GM18511 (cell line): ENCODE data around the gene COL23A1.

ENCODE experiments used
- ATAC-seq: cut with Tn5 transposase; IDR thresholded peaks from one replicate; pipeline ENCODE4 v1.9.1; 2021; ENCODE audit warnings: mild to moderate bottlenecking, moderate library complexity; ENCODE audit not compliant: unreplicated experiment

The COL23A1 gene

GRCh38 chr5:178536541-178537466 is 53.4 kb downstream of the COL23A1 start:
- ATAC-seq, result no peak

GRCh38 chr5:178535299-178536175 is 54.7 kb downstream of the COL23A1 start:
- ATAC-seq, result no peak

DNA sequence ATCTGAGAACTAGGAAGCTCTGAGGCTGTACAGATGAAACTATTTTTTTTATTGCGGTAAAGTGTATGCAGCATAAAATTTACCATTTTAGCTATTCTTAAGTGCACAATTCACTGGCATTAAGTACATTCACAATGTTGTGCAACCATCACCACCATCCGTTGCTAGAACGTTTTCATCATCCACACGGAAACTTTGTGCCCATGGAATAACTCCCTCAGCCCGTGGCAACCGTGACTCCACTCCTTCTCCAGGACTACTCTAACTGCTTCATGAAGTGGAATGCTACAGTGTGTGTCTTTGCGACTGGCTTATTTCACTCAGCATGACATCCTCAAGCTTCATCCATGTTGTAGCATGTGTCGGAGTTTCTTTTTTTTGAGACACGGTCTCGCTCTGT is 57.1 kb downstream of the COL23A1 start:
- ATAC-seq, result no peak

DNA sequence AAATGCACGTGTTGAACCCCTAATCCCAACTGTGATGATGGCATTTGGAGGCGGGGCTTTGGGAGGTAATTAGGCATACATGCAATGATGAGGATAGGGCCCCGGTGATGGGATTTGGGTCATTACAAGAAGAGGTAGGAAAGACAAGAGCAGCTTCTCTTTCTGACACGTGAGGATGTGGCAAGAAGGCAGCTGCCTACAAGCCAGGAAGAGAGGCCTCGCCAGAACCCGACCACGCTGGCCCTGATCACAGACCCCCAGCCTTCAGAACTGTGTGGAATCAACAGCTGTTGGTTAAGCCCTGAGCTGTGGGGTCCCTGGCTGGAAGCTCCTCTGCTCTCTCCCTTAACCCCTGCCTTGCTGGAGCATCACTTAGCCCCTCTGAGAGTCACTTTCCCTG is 57.5 kb downstream of the COL23A1 start:
- ATAC-seq, result no peak

- no peak for ATAC-seq
Observed at GRCh38 chr5:178532236-178532635, 58.0 kb downstream of the COL23A1 start.

DNA sequence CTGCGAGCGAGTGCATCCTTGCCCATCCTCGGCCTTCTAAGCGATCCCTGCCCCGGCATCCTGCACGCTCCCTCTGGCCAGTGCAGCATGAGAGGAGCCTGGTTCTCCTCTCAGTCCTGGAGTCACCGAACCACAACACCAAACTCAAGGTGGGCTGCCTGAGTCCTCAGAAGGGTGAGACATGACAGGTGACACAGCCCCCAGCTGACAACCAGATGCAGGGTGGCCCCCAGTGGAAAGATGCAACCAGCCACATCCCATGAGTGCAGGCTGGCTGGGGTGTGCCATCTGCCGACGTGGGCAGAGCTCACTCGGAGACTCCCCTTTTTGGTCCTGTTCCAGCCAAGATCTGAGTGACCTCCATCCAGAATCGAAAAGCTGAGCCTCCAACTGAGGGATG is 58.4 kb downstream of the COL23A1 start:
- no peak for ATAC-seq

DNA sequence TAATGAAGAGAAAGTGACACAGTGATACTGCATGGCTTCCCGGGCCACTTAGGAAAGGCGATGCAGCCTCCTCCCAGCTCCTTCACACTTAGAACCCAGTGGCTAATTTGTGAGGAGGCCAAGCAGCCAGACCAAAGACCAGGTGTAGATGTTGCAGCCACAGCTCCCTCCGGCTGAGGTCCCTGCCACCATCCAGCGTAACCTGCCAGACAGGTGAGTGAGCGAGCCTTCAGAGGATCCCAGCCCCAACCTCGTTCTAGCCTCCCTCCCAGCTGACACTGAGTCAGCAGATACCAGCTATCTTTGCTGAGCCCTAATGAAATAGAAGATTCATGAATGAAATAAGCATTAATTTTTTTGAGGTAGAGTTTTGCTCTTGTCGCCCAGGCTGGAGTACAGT is 59.7 kb downstream of the COL23A1 start:
- no peak for ATAC-seq

DNA sequence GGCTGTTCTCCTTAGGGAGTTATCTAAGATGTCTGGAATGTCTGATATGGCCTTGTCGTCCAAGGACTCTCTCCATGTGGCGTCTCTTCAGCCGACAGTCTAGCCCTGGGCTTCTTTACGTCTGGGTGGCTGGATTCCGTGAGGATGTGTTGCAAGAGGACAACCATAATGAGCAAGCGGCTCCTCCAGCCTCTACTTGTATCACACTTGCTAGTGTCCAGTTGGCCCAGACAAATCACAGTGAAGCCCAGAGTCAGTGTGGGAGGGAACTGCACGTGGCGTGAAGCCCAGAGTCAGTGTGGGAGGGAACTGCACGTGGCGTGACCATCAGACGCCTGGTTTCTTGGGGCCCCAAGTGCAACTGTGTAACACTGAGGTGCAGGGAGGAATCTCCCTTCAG is 61.1 kb downstream of the COL23A1 start:
- no peak for ATAC-seq

DNA sequence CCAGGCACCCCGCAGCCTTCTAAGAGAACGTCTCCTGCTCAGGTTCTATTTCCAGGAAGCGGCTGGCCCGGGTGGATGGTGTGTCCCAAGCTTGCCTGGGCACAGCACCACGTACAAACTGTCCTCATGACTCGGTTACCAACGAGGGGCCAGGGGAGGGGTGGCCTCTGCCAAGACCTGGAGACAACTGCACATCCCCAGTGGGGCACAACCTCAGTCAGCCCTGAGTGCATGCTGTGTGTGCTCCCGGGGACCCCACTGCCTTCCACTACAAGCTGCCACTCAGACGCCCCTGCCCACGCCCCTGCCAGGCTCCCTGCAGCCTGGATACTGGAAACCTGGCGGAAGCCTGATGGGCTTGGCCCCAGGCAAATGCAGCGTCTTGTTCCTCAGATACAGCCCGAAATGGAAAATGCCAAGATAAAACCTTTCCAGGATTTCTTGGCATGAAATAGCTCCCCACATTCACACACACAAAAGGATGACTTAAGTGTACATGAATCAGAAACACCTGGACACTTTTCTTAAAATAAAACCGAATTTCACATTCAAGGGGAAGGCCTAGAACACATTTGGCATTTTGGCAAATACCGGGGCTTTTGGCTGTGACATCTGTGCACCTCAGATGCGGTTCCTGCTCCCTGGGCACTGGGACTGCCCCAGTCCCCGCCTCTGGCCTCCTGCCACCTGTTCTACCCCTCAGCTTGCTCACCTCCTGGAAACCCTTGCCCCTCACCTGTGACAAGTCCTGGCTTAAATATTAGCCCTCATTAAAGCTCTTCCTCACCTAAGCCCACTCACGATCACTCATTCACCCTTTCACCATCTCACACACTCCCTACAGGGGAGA is 62.5 kb downstream of the COL23A1 start:
- ATAC-seq, result no peak

DNA sequence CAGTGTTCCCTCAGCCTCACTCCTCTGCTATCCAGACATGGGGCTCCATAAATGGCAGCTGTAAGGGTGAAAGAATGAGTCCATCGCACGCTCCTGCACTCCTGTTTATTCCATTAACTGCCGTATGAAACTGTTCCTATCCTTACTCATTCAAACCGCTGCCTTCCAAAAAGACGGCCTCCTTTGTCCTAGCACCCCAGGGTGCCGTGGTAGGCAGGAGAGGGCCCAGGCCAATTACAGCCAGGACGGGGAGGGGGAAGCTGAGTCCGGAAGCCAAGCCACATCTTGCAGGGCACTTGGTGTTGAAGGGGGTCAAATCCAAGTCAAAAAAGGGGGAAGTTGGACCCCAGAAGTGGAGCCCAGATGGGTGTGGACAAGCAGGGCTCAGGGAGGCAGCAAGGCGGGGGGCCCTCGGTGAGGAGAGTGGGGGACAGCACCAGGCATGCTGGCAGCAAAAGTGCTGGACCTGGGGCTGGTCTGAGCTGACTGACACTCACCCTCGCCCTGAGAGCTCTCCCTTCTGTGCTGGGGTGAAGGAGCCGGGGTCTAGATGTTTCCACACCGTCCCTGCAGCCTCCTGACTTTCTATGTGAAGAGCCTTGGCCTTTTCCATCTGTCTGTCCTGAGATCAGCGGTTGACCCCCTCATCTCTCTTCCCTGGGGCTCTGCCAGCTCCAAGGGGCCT is 63.3 kb downstream of the COL23A1 start:
- ATAC-seq, result no peak

DNA sequence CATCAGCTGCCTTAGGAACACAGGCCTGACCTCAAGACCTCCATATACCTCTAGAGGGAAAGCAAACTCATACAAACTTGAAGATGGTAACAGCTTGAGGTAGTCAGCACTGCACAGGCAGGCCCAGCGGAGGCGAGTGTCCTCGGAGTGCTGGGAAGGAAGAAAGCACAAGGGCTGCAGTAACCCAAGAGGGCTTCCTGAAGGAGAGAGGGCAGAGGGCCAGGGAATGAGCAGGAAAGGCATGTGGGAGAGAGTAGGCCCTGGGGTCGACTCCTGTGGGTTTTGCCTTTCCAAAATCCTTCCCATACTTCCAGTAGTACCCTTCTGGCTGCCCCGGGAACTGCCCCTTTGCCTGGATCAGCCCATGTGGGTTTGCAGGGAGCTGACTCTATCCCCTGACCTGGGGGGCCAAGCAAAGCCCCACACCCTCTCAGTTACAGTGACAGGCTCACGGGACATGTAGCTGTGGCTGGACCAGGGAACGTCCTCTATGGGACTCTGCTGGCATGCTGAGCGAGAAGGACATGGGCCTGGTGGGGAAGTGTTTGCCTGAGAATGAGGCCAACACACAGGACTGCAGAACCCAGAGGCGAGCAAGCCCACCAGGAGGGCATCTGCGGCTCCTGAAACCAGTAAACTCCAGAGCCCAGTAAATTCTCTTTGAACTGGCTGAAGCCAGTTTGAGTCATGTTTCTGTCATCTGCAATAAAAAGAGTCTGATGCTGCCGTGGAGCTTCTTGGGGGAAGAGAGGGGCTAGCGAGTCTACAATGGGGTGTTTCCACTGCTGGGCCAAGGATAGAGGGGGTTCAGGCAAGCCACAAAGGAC is 64.1 kb downstream of the COL23A1 start:
- no peak for ATAC-seq

DNA sequence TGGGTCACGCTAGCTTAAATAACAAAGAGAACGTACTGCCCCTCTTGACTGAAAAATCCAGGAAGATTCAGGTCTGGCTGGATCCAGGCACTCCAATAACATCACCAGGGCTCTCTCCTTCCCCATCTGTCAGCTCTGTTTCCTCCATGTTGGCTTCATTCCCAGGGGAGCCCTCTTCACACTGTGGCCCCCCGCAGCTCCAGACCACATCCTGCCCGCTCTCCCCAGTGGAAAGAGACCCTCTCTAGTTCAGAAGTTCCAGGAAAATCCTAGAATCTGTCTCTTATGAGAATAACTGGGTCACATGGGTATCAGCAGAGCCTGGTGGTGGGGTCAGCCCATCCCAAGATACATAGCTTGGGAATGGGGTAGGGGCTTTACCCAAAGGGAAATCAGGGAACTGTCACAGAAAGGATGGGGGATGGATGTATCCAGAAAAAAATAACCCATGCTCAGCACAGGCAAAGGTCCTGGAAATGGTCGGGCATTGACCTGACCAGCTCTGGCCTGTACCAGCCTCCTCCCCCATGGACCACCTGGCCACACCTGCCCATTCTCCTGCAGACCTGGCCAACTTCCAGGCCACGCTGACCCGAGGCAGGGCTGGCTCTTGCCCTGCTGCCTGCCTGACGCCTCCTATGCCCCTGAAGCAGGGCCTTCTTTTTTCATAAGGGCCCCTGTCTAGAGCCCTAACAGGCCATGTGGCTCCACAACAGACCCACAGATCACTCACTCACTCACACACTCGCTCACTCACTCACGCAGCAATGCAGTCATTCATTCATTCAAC is 65.9 kb downstream of the COL23A1 start:
- ATAC-seq, result no peak

DNA sequence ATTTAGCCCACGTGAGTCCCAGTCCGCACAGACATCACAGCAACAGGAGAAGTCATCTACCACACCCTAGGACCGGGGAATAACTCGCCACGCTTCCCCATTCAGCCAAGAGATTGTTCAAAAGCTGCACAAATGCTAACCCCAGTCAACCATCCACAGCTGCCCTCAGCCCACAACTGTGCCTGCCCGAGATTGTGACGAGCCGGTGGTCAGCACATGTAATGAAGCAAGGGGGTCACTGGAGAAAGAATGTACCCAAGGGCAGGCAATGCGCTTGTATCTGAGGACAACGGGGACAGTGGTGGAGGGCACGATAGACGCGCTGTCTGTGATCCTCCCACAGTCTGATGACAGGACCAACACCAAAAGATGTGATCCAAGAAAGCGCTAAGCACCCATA is 67.8 kb downstream of the COL23A1 start:
- ATAC-seq, result no peak

GRCh38 chr5:178520851-178521250 is 69.3 kb downstream of the COL23A1 start:
- no peak for ATAC-seq

DNA sequence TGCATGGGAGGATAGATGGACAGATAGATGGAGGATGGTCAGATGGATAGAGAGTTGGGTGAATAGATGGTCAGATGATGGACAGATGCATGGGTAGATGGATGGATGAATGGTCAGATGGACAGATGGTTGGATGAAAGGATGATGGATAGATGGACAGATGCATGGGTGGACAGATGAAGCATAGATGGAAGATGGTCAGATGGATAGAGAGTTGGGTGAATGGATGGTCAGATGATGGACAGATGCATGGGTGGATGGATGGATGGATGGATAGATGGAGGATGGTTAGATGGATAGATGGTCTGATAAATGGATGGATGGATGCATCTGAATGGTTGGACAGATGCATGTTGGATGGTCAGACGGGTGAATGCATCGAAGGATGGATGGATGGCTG is 70.4 kb downstream of the COL23A1 start:
- no peak for ATAC-seq

DNA sequence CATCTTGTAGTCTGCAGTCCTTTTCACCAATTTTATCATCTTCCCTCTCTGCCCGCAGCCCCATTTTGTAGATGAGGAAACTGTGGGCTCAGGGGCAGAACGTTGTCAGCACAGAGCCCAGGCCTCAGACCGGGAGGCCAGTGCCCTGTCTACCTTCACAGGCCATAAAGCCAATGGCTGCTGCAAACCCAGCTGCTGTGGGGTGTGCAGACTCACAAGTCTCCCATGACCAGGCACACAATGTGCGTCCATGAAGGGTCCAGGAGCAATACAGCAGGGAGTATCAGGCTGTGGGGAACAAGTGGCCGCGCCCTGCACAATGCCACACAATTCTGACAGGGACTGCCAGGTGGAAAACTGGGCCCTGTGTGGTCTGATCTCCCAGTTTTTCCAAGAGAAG is 71.0 kb downstream of the COL23A1 start:
- no peak for ATAC-seq

DNA sequence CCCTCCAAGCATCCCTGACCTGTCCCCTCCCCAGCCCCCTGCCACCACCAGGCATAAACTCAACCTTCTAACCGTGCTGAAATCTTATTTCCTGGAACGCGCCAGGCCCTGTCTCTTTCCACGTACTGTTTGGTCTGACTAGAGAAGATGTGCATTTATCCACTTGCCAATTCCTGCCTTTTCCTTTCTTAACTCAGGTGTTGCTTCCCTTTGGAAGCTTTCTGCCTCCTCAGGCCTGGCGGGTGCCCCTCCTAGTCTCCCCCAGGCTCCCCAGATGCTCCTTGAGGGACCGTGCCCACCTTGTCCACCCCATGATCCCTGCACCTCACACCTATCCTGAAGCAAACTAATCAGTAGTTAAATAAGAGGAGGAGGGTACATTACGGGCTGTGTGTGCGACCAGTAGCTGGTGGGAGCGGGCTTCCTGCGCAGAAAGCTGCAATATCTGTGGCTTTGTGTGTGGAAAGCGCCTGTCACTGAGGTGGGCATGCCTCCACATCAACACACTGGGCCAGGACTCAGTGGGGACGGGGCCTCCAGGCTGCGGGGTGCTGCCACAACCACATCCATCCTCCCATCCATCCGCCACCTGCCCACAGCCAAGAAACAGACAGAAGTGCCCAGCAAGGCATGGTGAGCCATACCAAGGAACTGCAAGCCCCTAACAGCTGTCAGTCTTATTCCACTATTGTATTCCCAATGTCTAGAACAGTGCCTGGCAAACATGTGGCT is 73.5 kb downstream of the COL23A1 start:
- ATAC-seq, result no peak
